PC-9 (cell line): ENCODE measurements around the gene SMAGP. TPM values are rescaled to one million over a fixed set of nuclear protein-coding genes. Genes with fewer than 3 reads are reported as not detected.

Experiments
- BruUV-seq: library from RNA; stranded (reverse); fragments of 400-500 nt; replicated peaks from 2 replicates; lab custom pipeline; 2021; lab: Mats Ljungman, UMichigan
- CTCF ChIA-PET: fragments of 300-600 bp; sonication (Branson Sonifier 250); formaldehyde crosslinking; loops from one replicate; lab custom pipeline; 2022; ENCODE audit warnings: antibody characterized with exemption; lab: Charles Lee
- POLR2A ChIA-PET: fragments of 300-600 bp; sonication (Branson Sonifier 250); formaldehyde crosslinking; loops from one replicate; lab custom pipeline; 2022; ENCODE audit warnings: antibody characterized with exemption; ENCODE audit not compliant: unreplicated experiment; lab: Charles Lee
- DNase-seq, 2 experiments: peaks; one replicate each; pipeline versions ENCODE4 v3.0.0 to v3.0.0-alpha.2; 2015 to 2022; ENCODE audit warnings: mixed read lengths in 1 of 2
- H2AFZ ChIP-seq: fragments of 200-600 bp; sonication (generic); 2 replicates; pipeline ENCODE4 v1.8.1; 2017; ENCODE audit warnings: antibody characterized with exemption
- H3F3A ChIP-seq: fragments of 200-600 bp; sonication (generic); 2 replicates; pipeline ENCODE4 v1.8.1; 2017; ENCODE audit warnings: antibody characterized with exemption, mild to moderate bottlenecking, low read depth; ENCODE audit not compliant: insufficient read depth
- H3K27ac ChIP-seq: fragments of 200-600 bp; sonication (generic); 2 replicates; pipeline ENCODE4 v1.6.1; 2016; ENCODE audit warnings: mixed run types
- H3K27me3 ChIP-seq: fragments of 200-600 bp; sonication (generic); 2 replicates; pipeline ENCODE4 v1.6.1; 2016; ENCODE audit warnings: low read depth, mixed run types; ENCODE audit not compliant: insufficient read depth
- H3K36me3 ChIP-seq: fragments of 200-600 bp; sonication (generic); 2 replicates; pipeline ENCODE4 v1.6.1; 2016; ENCODE audit warnings: low read depth, mixed run types
- H3K4me1 ChIP-seq: fragments of 200-600 bp; sonication (generic); replicated peaks from 2 replicates; pipeline ENCODE4 v1.6.1; 2016; ENCODE audit warnings: mixed run types; ENCODE audit not compliant: insufficient read depth
- H3K4me2 ChIP-seq: fragments of 200-600 bp; sonication (generic); 2 replicates; pipeline ENCODE4 v1.6.1; 2017; ENCODE audit warnings: mixed run types
- H3K4me3 ChIP-seq: fragments of 200-600 bp; sonication (generic); 2 replicates; pipeline ENCODE4 v1.6.1; 2016; ENCODE audit warnings: mixed run types
- H3K79me2 ChIP-seq: fragments of 200-600 bp; sonication (generic); 2 replicates; pipeline ENCODE4 v1.6.1; 2017; ENCODE audit warnings: low read depth, mixed run types
- H3K9me2 ChIP-seq: fragments of 200-600 bp; sonication (generic); 2 replicates; pipeline ENCODE4 v1.8.1; 2017; ENCODE audit warnings: mild to moderate bottlenecking; ENCODE audit not compliant: insufficient read depth
- H3K9me3 ChIP-seq: fragments of 200-600 bp; sonication (generic); 2 replicates; pipeline ENCODE4 v1.8.1; 2016; ENCODE audit warnings: low read depth; ENCODE audit not compliant: insufficient read depth
- H4K20me1 ChIP-seq: fragments of 200-600 bp; sonication (generic); 2 replicates; pipeline ENCODE4 v1.8.1; 2017; ENCODE audit not compliant: insufficient read depth
- CTCF ChIP-seq: fragments of 200-600 bp; sonication (generic); conservative IDR thresholded peaks from 2 replicates; pipeline ENCODE4 v1.6.1; 2017; ENCODE audit warnings: mixed run types, antibody characterized with exemption, mild to moderate bottlenecking, moderate library complexity
- EZH2 ChIP-seq: fragments of 200-600 bp; sonication (generic); IDR thresholded peaks from 2 replicates; pipeline ENCODE4 v1.8.0; 2017; ENCODE audit warnings: antibody characterized with exemption, low read depth
- intact Hi-C: fragments of 100-400 bp; cut with micrococcal nuclease; formaldehyde crosslinking; loops from one replicate; pipeline ENCODE4 v1.10.0; 2022; ENCODE audit not compliant: unreplicated experiment
- total RNA-seq: library from RNA; stranded (reverse); gene quantifications from 2 replicates; pipeline ENCODE4 v1.2.3, GENCODE V29; 2021

SMAGP gene
- total RNA-seq, 1 experiment from 2014 or later, result 36.3 TPM

- no peak overlapping the region for H3K27ac ChIP-seq
Measured at GRCh38 chr12:51242876-51243275, 27.3 kb downstream of the SMAGP start.

GRCh38 chr12:51242120-51242519 is 28.1 kb downstream of the SMAGP start:
- Histone ChIP-seq H3K79me2 (peaks cover 17% of the 10 kb centered on the region), H3K9me3 (no peaks in the 10 kb centered on the region), H3K4me2 (no peak overlapping the region), H3K4me3 (no peak overlapping the region), H4K20me1 (peaks cover 12% of the 10 kb centered on the region), H3K9me2 (no peaks in the 10 kb centered on the region), H3K36me3 (peaks cover 17% of the 10 kb centered on the region), H2AFZ (no peak overlapping the region), H3K4me1 (peaks cover 20% of the 10 kb centered on the region), H3F3A (peaks cover 50% of the 10 kb centered on the region), H3K27me3 (no peaks in the 10 kb centered on the region), H3K27ac (no peak overlapping the region)
- ChIA-PET CTCF (interaction anchor here (0.6 kb wide), 1 partner anchor 18 kb away, joined by 10 read pairs; no protein-coding TSS in a partner anchor), POLR2A (no interaction called here)
- DNase-seq, result no peak
- no peak for TF ChIP-seq EZH2
- TF ChIP-seq CTCF, result no peak
- intact Hi-C loops, result loop anchor here (10.0 kb wide), 1 partner anchor 477 kb away; the partner anchor contains the start of gene ATF1
- no TSS peak for BruUV-seq

More at GRCh38 chr12:51242876-51243275, 27.3 kb downstream of the SMAGP start:
- peaks cover 12% of the 10 kb centered on the region for H4K20me1 ChIP-seq
- intact Hi-C loops, result loop anchor here (10.0 kb wide), 1 partner anchor 478 kb away; the partner anchor contains the start of gene ATF1
- H3K9me2 ChIP-seq, result no peaks in the 10 kb centered on the region
- no peak overlapping the region for H3K4me2 ChIP-seq
- no peak overlapping the region for H2AFZ ChIP-seq
- no peak overlapping the region for H3K4me3 ChIP-seq
- peaks cover 17% of the 10 kb centered on the region for H3K36me3 ChIP-seq
- H3K27me3 ChIP-seq, result no peaks in the 10 kb centered on the region
- no peak for TF ChIP-seq EZH2
- CTCF ChIA-PET, result interaction anchor here (1.1 kb wide), 1 partner anchor 25 kb away, joined by 5 read pairs; the partner anchor contains the start of gene POU6F1
- H3K79me2 ChIP-seq, result peaks cover 17% of the 10 kb centered on the region
- BruUV-seq, result no TSS peak
- no peak for DNase-seq
- H3K4me1 ChIP-seq, result peaks cover 20% of the 10 kb centered on the region
- H3K9me3 ChIP-seq, result no peaks in the 10 kb centered on the region
- H3F3A ChIP-seq, result peaks cover 49% of the 10 kb centered on the region
- POLR2A ChIA-PET, result interaction anchor here (0.6 kb wide), 2 partner anchors 294 to 693 kb away, joined by 3 to 9 read pairs; no protein-coding TSS in a partner anchor

GRCh38 chr12:51240971-51241370 is 29.2 kb downstream of the SMAGP start:
- peak in 1 of 2 experiments; percentile 52 for DNase-seq
- POLR2A ChIA-PET, result no interaction called here

More at GRCh38 chr12:51240971-51241370, 29.2 kb downstream of the SMAGP start:
- Histone ChIP-seq H3K79me2 (peaks cover 17% of the 10 kb centered on the region), H3F3A (peaks cover 41% of the 10 kb centered on the region), H3K4me2 (peak overlapping the region; percentile 84), H2AFZ (no peak overlapping the region), H3K36me3 (peaks cover 17% of the 10 kb centered on the region), H3K9me2 (no peaks in the 10 kb centered on the region), H3K4me3 (no peak overlapping the region), H3K27ac (peak overlapping the region; percentile 11; the same call in 1 of the 2 replicates), H3K27me3 (no peaks in the 10 kb centered on the region), H4K20me1 (peaks cover 12% of the 10 kb centered on the region), H3K4me1 (peaks cover 20% of the 10 kb centered on the region), H3K9me3 (no peaks in the 10 kb centered on the region)
- TF ChIP-seq EZH2 (no peak), CTCF (no peak)
- intact Hi-C loops, result loop anchor here (10.0 kb wide), 1 partner anchor 476 kb away; the partner anchor contains the start of gene ATF1
- CTCF ChIA-PET, result no interaction called here
- BruUV-seq, result no TSS peak
